GM18508 (cell line): Measurements from ENCODE around the gene RUFY3.
"Not testable (repeated sequence)": the region's sequence is repeated elsewhere in the genome, so short reads cannot be mapped to it uniquely, and the experiment has no call there.

Experiments
- ATAC-seq: cut with Tn5 transposase; IDR thresholded peaks from one replicate; pipeline ENCODE4 v1.9.1; 2021; ENCODE audit warnings: moderate number of reproducible peaks; ENCODE audit not compliant: insufficient read depth, unreplicated experiment

RUFY3 gene

GRCh38 chr4:70765368-70765767, 43.6 kb downstream of the RUFY3 start:
- ATAC-seq = no peak

GRCh38 chr4:70768301-70768948, 46.7 kb downstream of the RUFY3 start:
- no peak for ATAC-seq

GRCh38 chr4:70769396-70769795, 47.6 kb downstream of the RUFY3 start:
- ATAC-seq = not testable (repeated sequence)

- no peak for ATAC-seq
Observed at GRCh38 chr4:70772929-70773555, 51.3 kb downstream of the RUFY3 start.

- ATAC-seq = no peak
Observed at GRCh38 chr4:70778888-70779422, 57.2 kb downstream of the RUFY3 start.

- no peak for ATAC-seq
Observed at GRCh38 chr4:70783096-70783495, 61.3 kb downstream of the RUFY3 start.

- ATAC-seq = no peak
Observed at GRCh38 chr4:70787496-70787895, 65.7 kb downstream of the RUFY3 start.

GRCh38 chr4:70788733-70789132, 67.0 kb downstream of the RUFY3 start:
- no peak for ATAC-seq

- no peak for ATAC-seq
Observed at GRCh38 chr4:70793626-70794025, 71.9 kb downstream of the RUFY3 start.

GRCh38 chr4:70801265-70801809, 79.6 kb downstream of the RUFY3 start:
- no peak for ATAC-seq

- no peak for ATAC-seq
Observed at GRCh38 chr4:70802928-70803580, 81.3 kb downstream of the RUFY3 start.

- no peak for ATAC-seq
Observed at GRCh38 chr4:70808151-70808550, 86.4 kb downstream of the RUFY3 start.

GRCh38 chr4:70815370-70815769, 93.6 kb downstream of the RUFY3 start:
- no peak for ATAC-seq

- ATAC-seq = no peak
Observed at GRCh38 chr4:70816894-70817293, 95.1 kb downstream of the RUFY3 start.

GRCh38 chr4:70818173-70818855, 96.5 kb downstream of the RUFY3 start:
- no peak for ATAC-seq

- ATAC-seq = no peak
Observed at GRCh38 chr4:70818921-70819320, 97.2 kb downstream of the RUFY3 start.

GRCh38 chr4:70829015-70829414, 107.3 kb downstream of the RUFY3 start:
- ATAC-seq = no peak

- no peak for ATAC-seq
Observed at GRCh38 chr4:70829492-70829891, 107.7 kb downstream of the RUFY3 start.

- ATAC-seq = no peak
Observed at GRCh38 chr4:70830054-70830453, 108.3 kb downstream of the RUFY3 start.

- ATAC-seq = no peak
Observed at GRCh38 chr4:70831293-70831692, 109.5 kb downstream of the RUFY3 start.

GRCh38 chr4:70833675-70834074, 111.9 kb downstream of the RUFY3 start:
- ATAC-seq = no peak
